GM18861 (cell line): Measurements from ENCODE around the gene CADM2.
"Not testable (repeated sequence)": the region's sequence is repeated elsewhere in the genome, so short reads cannot be mapped to it uniquely, and the experiment has no call there.

Experiments used
- ATAC-seq: cut with Tn5 transposase; IDR thresholded peaks from one replicate; pipeline ENCODE4 v1.9.1; 2021; ENCODE audit not compliant: unreplicated experiment

The CADM2 gene

GRCh38 chr3:85455561-85456200 is 496.9 kb downstream of the CADM2 start:
- ATAC-seq: no peak

- no peak for ATAC-seq
Observed at GRCh38 chr3:85474241-85474640, 515.5 kb downstream of the CADM2 start.

- no peak for ATAC-seq
Observed at GRCh38 chr3:85475346-85475745, 516.6 kb downstream of the CADM2 start.

- no peak for ATAC-seq
Observed at GRCh38 chr3:85476891-85477495, 518.2 kb downstream of the CADM2 start.

DNA sequence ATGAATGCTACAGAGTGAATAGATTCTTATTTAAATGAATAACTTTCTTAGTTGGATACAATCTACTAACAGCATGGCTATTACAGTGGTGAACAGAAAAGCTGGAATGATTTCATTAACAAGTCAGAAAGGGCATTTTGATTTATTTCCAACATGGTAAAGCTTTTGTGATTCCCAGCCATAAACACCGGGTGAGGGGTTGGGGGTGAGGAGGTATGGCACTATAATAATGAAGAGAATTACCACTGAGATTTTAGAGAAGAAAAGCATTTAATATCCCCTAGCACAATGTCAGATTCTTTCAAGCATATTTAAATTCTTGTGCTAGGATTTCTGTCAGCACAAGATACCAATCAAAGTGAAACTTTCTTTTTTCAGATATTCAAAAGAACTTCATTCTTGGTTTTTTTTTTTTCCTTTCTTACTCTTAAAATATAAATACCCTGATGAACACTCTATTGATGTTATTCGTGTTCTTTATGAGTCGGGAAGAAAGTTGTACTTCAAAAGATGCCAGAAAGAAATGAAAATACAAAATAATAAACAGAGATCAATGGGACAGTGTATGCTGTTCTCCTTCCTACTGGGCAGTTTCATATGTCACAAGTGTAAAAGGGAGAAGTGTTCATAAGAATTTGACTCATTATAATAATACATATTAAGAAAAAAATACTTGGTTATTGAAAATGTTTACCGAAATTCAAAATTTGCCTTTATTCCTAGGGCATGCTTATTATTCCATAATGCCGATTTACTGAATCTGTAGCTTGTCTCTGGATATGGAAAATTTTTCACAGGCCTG is 522.8 kb downstream of the CADM2 start:
- ATAC-seq: no peak

DNA sequence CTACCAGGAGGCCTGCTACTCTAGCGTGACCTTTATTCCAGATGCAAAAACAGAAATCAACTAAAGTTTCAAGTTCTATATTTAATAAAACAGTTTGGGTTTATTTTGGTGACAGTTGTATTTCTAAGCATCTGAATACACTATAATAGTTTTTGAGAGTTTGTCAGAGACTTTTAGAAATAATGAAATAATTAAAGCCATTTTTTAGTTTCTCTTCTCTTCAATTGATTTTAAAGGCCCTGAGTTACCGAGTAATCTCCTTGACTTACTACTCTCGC is 523.4 kb downstream of the CADM2 start:
- no peak for ATAC-seq

DNA sequence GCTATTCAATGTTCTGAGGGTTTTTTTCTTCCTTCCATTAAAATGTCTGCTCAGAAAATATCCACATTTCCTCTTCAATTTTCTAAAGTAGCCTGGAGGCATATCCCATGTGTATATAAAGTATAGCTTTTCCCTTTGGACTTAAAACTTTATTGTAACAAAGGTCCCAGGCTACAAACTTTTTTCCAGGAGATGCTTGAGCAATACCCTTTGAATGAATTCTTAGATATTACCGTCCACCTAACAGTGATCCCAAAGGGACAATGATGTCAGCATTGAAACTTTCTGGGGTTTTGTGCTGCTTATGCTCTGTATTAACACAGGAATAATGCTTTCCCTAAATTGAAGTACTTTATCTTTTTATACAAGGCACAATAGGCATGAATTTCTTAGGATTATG is 525.2 kb downstream of the CADM2 start:
- ATAC-seq: no peak

DNA sequence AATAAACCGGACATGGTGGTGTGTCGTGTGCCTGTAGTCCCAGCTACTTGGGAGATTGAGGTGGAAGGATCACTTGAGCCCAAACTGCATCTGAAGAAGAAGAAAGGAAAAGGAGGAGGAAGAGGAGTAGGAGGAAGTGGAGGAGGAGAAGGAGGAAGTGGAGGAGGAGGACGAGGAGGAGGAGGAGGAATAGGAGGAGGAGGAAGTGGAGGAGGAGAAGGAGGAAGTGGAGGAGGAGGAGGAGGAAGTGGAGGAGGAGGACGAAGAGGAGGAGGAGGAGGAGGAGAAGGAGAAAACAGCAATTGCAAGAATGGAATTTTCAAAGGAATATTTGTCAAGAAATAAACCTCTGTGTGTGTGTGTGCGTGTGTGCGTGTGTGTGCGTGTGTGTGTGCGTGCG is 528.6 kb downstream of the CADM2 start:
- no peak for ATAC-seq

GRCh38 chr3:85495602-85496001 is 536.8 kb downstream of the CADM2 start:
- no peak for ATAC-seq

GRCh38 chr3:85498177-85498576 is 539.4 kb downstream of the CADM2 start:
- ATAC-seq: no peak

DNA sequence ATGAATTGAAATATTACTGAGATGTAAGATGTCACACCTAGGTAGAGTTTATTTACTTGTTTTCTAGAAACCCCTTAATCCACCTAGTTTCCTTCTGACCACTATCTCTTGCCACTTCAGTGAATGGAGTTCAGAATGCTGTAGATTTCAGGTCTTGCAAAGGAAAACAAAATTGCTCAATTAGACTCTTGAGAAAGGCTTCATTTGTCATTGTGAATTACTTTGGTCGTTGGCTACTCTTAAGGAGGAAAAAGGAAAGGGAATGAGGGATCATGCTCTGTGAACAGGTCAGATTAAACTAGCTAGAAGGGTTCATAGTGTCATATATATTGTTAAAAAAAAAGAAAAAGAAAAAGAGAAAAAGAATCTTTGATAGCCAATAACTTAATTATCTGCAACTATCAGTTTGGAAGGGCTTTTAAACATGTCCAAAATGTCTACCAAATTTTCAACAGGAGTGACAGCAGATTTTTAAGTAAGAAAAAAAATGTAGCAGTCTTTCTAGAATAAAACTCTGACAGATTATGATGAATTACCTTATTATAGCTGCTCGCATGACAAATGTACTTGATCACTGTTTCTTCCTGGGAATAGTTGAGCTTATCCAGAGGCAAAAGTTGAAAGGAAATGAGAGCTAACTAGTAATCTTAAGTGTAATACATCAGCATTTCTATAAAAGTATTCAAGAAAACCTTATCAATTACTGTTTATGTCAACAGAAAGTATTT is 543.5 kb downstream of the CADM2 start:
- no peak for ATAC-seq

DNA sequence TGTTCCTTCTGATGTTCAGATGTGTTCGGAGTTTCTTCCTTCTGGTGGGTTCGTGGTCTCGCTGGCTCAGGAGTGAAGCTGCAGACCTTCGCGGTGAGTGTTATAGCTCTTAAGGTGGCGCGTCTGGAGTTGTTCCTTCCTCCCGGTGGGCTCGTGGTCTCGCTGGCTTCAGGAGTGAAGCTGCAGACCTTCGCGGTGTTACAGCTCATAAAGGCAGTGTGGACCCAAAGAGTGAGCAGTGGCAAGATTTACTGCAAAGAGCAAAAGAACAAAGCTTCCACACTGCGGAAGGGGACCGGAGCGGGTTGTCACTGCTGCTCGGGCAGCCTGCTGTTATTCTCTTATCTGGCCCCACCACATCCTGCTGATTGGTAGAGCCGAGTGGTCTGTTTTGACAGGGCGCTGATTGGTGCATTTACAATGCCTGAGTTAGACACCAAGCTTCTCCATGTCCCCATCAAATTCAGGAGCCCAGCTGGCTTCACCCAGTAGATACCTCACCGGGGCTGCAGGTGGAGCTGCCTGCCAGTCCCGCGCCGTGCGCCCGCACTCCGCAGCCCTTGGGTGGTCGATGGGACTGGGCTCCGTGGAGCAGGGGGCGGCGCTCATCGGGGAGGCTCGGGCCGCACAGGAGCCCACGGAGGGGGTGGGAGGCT is 545.5 kb downstream of the CADM2 start:
- ATAC-seq: not testable (repeated sequence)

DNA sequence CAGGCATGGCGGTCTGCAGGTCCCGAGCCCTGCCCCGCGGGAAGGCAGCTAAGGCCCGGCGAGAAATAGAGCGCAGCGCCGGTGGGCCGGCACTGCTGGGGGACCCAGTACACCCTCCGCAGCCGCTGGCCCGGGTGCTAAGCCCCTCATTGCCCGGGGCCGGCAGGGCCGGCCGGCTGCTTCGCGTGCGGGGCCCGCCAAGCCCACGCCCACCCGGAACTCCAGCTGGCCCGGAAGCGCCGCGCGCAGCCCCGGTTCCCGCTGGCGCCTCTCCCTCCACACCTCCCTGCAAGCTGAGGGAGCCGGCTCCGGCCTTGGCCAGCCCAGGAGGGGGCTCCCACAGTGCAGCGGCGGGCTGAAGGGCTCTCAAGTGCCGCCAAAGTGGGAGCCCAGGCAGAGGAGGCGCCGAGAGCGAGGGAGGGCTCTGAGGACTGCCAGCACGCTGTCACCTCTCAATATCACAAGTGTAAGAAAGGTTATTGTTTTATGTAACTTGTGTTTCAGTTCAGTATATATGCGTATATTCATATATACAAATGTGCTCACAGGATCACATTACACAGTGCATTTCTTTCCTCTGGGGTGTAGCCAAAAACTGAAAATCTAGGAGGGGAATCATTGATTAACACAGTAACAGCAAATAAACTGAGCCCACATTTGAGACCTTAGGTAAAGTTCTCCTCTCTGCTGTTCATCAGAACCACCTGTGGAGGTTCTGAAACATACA is 546.2 kb downstream of the CADM2 start:
- not testable (repeated sequence) for ATAC-seq

DNA sequence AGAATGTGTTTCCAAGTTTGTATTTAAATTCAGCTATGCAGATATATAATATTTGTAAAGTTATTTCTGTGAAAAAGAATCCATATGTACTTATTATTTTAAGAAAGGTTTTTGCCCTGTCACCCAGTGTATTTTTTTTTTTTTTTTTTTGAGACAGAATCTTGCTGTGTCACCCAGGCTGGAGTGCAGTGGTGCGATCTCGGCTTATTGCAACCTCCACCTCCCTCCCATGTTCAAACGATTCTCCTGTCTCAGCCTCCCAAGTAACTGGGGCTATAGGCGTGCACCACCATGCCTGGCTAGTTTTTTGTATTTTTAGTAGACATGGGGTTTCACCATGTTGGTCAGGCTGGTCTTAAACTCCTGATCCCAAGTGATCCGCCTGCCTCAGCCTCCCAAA is 548.3 kb downstream of the CADM2 start:
- not testable (repeated sequence) for ATAC-seq

GRCh38 chr3:85508659-85509058 is 549.9 kb downstream of the CADM2 start:
- ATAC-seq: no peak

GRCh38 chr3:85516146-85516545 is 557.4 kb downstream of the CADM2 start:
- ATAC-seq: no peak

DNA sequence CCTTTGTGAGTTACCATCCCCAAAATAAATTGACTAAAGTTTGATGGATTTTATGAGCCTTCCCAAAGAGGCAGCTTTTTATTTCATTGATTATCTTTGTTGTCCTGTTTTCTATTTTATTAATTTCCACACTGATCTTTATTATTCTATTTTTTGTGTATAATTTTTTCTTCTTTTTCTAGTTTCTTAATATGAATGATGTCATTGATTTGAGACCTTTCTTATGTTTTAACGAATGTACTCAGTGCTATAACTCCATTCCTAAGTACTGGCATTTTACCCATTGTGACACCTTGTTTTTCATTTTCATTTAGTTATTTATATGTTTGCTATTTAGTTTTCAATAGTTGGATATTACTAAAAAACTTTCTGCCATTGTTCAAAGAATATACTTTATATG is 565.3 kb downstream of the CADM2 start:
- no peak for ATAC-seq

DNA sequence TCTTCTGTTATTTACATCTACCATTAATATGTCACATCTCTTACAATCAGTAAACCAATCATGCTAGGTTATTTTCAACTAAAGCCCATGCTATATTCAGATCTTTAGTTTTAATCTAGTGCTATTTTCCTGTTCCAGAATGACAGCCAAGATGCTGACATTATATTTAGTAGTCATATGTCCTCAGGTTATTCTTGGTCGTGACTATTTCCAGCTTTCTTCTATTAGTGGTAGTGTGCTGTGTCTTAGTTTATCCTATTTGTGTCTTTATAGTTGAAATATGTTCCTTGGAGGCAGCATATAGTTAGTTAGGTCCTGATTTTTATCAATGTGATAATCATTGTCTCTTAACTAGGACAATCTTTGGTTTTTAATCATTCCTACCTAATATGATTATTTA is 566.5 kb downstream of the CADM2 start:
- no peak for ATAC-seq

- ATAC-seq: no peak
Observed at GRCh38 chr3:85533586-85533985, 574.8 kb downstream of the CADM2 start.

GRCh38 chr3:85535517-85535916 is 576.7 kb downstream of the CADM2 start:
- no peak for ATAC-seq

DNA sequence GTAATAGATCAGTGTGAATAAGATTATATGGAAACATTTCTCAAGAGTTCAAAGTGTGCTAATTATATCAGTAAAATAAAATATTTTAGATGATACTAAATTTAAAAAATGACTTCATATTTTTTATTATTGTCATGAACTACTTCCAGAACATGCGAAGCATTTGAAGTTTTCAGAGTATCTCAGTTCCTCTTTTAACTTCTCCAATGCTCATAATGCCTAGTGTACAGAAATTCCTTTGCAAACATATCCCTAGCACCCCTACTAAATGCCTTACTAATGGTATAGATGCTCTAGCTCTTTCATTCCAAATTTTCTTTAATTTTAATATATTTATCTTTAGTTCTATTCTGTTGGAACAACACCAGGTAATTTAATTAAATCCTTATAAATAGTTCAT is 580.4 kb downstream of the CADM2 start:
- no peak for ATAC-seq
